HepG2 (cell line): ENCODE results near the gene PRODH. TPM values are rescaled to one million over a fixed set of nuclear protein-coding genes. Genes with fewer than 3 reads are reported as not detected.
A peak's percentile ranks its signal among the peaks of the same experiment; 100 is the strongest.
"Not testable (repeated sequence)": the region's sequence is repeated elsewhere in the genome, so short reads cannot be mapped to it uniquely, and the experiment has no call there.

Experiments used
- ATAC-seq: fragments of 200-7000 bp; cut with Tn5 transposase; 3 replicates; pipeline ENCODE4 v1.9.1; 2020; ENCODE audit warnings: mild to moderate bottlenecking, moderate library complexity
- BruUV-seq: library from RNA; stranded (reverse); fragments of 400-500 nt; replicated peaks from 2 replicates; lab custom pipeline; 2021; lab: Mats Ljungman, UMichigan
- CTCF ChIA-PET: fragments of 300-600 bp; formaldehyde crosslinking; extraction: SDS; loops from one replicate; lab custom pipeline; 2021; ENCODE audit warnings: low total read pairs, inconsistent platforms, low intra/inter-chr PET ratio; lab: Yijun Ruan, JAX
- POLR2A ChIA-PET: fragments of 350-600 bp; sonication (Branson Sonifier 250); formaldehyde crosslinking; loops from one replicate; lab custom pipeline; 2020; ENCODE audit warnings: antibody characterized with exemption, inconsistent platforms; lab: Yijun Ruan, JAX
- DNase-seq: peaks from one replicate; pipeline ENCODE4 v3.0.0-alpha.2; 2015; ENCODE audit warnings: low spot score
- FAIRE-seq: peaks from 3 replicates; lab custom pipeline; 2011; peaks lifted over from hg19 to GRCh38; lab: Jason Lieb, UNC
- H2AFZ ChIP-seq: one replicate; pipeline ENCODE4 v1.6.1; 2011; ENCODE audit warnings: low read length, inconsistent platforms
- H3K27ac ChIP-seq: fragments of 300-600 bp; 3 replicates; pipeline ENCODE4 v1.8.0; 2011; ENCODE audit warnings: mixed run types, mild to moderate bottlenecking, mixed read lengths, low read length, inconsistent platforms; ENCODE audit not compliant: insufficient read depth; ENCODE audit errors: extremely low read length
- H3K27me3 ChIP-seq, 2 experiments: fragments of 200-600 bp in 1 of 2; 2 replicates in 1 of 2; 3 replicates in 1 of 2; pipeline versions ENCODE4 v1.6.0 to v1.8.0; 2011; ENCODE audit warnings: low read length in 2 of 2, mild to moderate bottlenecking in 2 of 2, moderate library complexity in 2 of 2, inconsistent platforms in 1 of 2; ENCODE audit not compliant: insufficient read depth in 2 of 2, control insufficient read depth in 1 of 2
- H3K36me3 ChIP-seq, 2 experiments: fragments of 200-600 bp in 1 of 2; replicated peaks in 1 of 2; 2 replicates in 1 of 2; 3 replicates in 1 of 2; pipeline versions ENCODE4 v1.5.1 to v1.8.0; 2011; ENCODE audit warnings: low read length in 2 of 2, inconsistent platforms in 1 of 2; ENCODE audit not compliant: insufficient read depth in 2 of 2, control insufficient read depth in 1 of 2
- H3K4me1 ChIP-seq: 2 replicates; pipeline ENCODE4 v1.5.1; 2012; ENCODE audit warnings: low read length, inconsistent platforms; ENCODE audit not compliant: insufficient read depth
- H3K4me2 ChIP-seq: 2 replicates; pipeline ENCODE4 v1.6.0; 2011; ENCODE audit warnings: low read depth, low read length, inconsistent platforms
- H3K4me3 ChIP-seq, 3 experiments: fragments of 200-600 bp in 1 of 3; sonication (generic), shearing (Covaris generic) in 1 of 3; replicated peaks in 1 of 3; 2 replicates each; pipeline ENCODE4 v1.5.1; 2011 to 2016; ENCODE audit warnings: low read length in 3 of 3, inconsistent platforms in 2 of 3, low read depth in 2 of 3, mild to moderate bottlenecking in 2 of 3, control low read depth in 1 of 3, mixed read lengths in 1 of 3; ENCODE audit not compliant: insufficient read depth in 1 of 3
- H3K79me2 ChIP-seq: one replicate; pipeline ENCODE4 v1.6.1; 2011; ENCODE audit warnings: low read length, inconsistent platforms; ENCODE audit not compliant: insufficient read depth
- H3K9ac ChIP-seq: 2 replicates; pipeline ENCODE4 v1.6.0; 2011; ENCODE audit warnings: mild to moderate bottlenecking, low read depth, low read length, inconsistent platforms; ENCODE audit not compliant: insufficient read depth
- H3K9me3 ChIP-seq: 2 replicates; pipeline ENCODE4 v1.5.1; 2012; ENCODE audit warnings: mild to moderate bottlenecking, low read length
- H4K20me1 ChIP-seq: 2 replicates; pipeline ENCODE4 v1.6.0; 2011; ENCODE audit warnings: inconsistent platforms, mild to moderate bottlenecking, low read length, moderate library complexity; ENCODE audit not compliant: insufficient read depth
- HIC2 ChIP-seq: sonication (generic); formaldehyde crosslinking; IDR thresholded peaks from 2 replicates; pipeline ENCODE4 v1.9.0; 2022; ENCODE audit warnings: low read depth, missing genetic modification reagents
- SUZ12 ChIP-seq: fragments of 150-350 bp; IDR thresholded peaks from 2 replicates; pipeline ENCODE4 v1.6.1; 2014; ENCODE audit warnings: low read depth, low read length
- WGBS: methylation state at CpG from one replicate; pipeline ENCODE4 v1.1.6; 2017; ENCODE audit warnings: low lambda C conversion rate; 5-methylcytosine and 5-hydroxymethylcytosine counted together
- in situ Hi-C: cut with HindIII; loops from 2 replicates; pipeline ENCODE4 v1.10.0; 2017; ENCODE audit warnings: low pct_unique_long_range_greater_than_20kb; ENCODE audit not compliant: extremely low pct_ligation_motif_present
- intact Hi-C: fragments of 100-400 bp; cut with micrococcal nuclease; formaldehyde crosslinking; loops from one replicate; pipeline ENCODE4 v1.10.0; 2022; ENCODE audit not compliant: unreplicated experiment
- polyA plus RNA-seq, 8 experiments: library from polyadenylated mRNA; depleted of rRNA in 3 of 8; stranded (reverse) in 7 of 8; unstranded in 1 of 8; fragments of >200 nt; fragmentation: Illumina TruSeq in 4 of 8; extraction: Trizol in 4 of 8; gene quantifications; 2 replicates each; pipeline versions ENCODE4 v1.2.1 to v1.2.3, GENCODE V29; 2011 to 2016; ENCODE audit warnings: low read depth in 4 of 8, missing spikeins in 1 of 8, mixed read lengths in 1 of 8; ENCODE audit not compliant: insufficient read depth in 1 of 8
- total RNA-seq, 5 experiments: library from RNA; depleted of rRNA; stranded (reverse); fragments of >200 nt; fragmentation: Illumina TruSeq; extraction: Trizol; gene quantifications; 2 replicates each; pipeline ENCODE4 v1.2.3, GENCODE V29; 2016; ENCODE audit warnings: low read depth in 1 of 5

PRODH gene
- total and polyA plus RNA-seq, 2 of the 13 experiments (the other 11 are each of a cell fraction or from before 2014, with no cell fraction given), result 0.29 to 0.30 TPM

- CTCF ChIA-PET, result no interaction called here
These were observed 30.3 kb downstream of the PRODH start, which contains the start of gene DGCR6 for GRCh38 chr22:18905540-18906409. TSS of gene DGCR6 (plus strand) at chr22:18906320. CDS start at chr22:18906375, 55 bp downstream.

GRCh38 chr22:18896037-18896657, 39.9 kb downstream of the PRODH start:
- intact Hi-C loops, H3K27me3 ChIP-seq, BruUV-seq, H2AFZ ChIP-seq, H4K20me1 ChIP-seq, POLR2A ChIA-PET, H3K36me3 ChIP-seq, ATAC-seq, in situ Hi-C loops, H3K4me1 ChIP-seq, H3K4me3 ChIP-seq, H3K9ac ChIP-seq, H3K4me2 ChIP-seq, H3K79me2 ChIP-seq, CTCF ChIA-PET, DNase-seq, H3K27ac ChIP-seq, H3K9me3 ChIP-seq: not testable (repeated sequence)
- WGBS, result 70% methylated on average over 6 of the region's 7 CpGs
- FAIRE-seq, result peak; percentile 76

More at GRCh38 chr22:18905540-18906409, 30.3 kb downstream of the PRODH start, which contains the start of gene DGCR6:
- no peak for DNase-seq
- no CpG with 5 or more reads among the region's 77 CpGs for WGBS
- in situ Hi-C loops (no loop called here), intact Hi-C loops (no loop called here)
- Histone ChIP-seq H3K36me3 (no peaks in the 10 kb centered on the region), H3K27ac (no peak within 1 kb of the TSS), H4K20me1 (no peaks in the 10 kb centered on the region), H3K79me2 (no peaks in the 10 kb centered on the region), H3K9ac (no peak within 1 kb of the TSS), H3K4me2 (no peak within 1 kb of the TSS), H3K4me1 (no peaks in the 10 kb centered on the region), H3K4me3 (no peak within 1 kb of the TSS), H2AFZ (no peak within 1 kb of the TSS), H3K27me3 (no peaks in the 10 kb centered on the region; a peak in 1 of 5 replicates), H3K9me3 (no peaks in the 10 kb centered on the region)
- TF ChIP-seq SUZ12 (no peak), HIC2 (CRISPR knock-in tag) (no peak)
- POLR2A ChIA-PET, result no interaction called here
- FAIRE-seq, result no peak
- ATAC-seq, result no peak
- no TSS peak for BruUV-seq

GRCh38 chr22:18893775-18894174, 42.3 kb downstream of the PRODH start:
- H3K79me2 ChIP-seq, H3K4me3 ChIP-seq, H3K27ac ChIP-seq, H3K36me3 ChIP-seq, H3K9me3 ChIP-seq, H4K20me1 ChIP-seq, H2AFZ ChIP-seq, intact Hi-C loops, H3K4me2 ChIP-seq, CTCF ChIA-PET, FAIRE-seq, H3K27me3 ChIP-seq, POLR2A ChIA-PET, ATAC-seq, H3K9ac ChIP-seq, in situ Hi-C loops, H3K4me1 ChIP-seq, DNase-seq, BruUV-seq: not testable (repeated sequence)
- no CpG with 5 or more reads among the region's 4 CpGs for WGBS
